Measurements from ENCODE around the gene INIP. TPM values are rescaled to one million over a fixed set of nuclear protein-coding genes. Genes with fewer than 3 reads are reported as not detected.
"Not testable (repeated sequence)": the region's sequence is repeated elsewhere in the genome, so short reads cannot be mapped to it uniquely, and the experiment has no call there.

Gene INIP
- total RNA-seq, 1 donor from 2014 or later: 21.0 TPM

DNA sequence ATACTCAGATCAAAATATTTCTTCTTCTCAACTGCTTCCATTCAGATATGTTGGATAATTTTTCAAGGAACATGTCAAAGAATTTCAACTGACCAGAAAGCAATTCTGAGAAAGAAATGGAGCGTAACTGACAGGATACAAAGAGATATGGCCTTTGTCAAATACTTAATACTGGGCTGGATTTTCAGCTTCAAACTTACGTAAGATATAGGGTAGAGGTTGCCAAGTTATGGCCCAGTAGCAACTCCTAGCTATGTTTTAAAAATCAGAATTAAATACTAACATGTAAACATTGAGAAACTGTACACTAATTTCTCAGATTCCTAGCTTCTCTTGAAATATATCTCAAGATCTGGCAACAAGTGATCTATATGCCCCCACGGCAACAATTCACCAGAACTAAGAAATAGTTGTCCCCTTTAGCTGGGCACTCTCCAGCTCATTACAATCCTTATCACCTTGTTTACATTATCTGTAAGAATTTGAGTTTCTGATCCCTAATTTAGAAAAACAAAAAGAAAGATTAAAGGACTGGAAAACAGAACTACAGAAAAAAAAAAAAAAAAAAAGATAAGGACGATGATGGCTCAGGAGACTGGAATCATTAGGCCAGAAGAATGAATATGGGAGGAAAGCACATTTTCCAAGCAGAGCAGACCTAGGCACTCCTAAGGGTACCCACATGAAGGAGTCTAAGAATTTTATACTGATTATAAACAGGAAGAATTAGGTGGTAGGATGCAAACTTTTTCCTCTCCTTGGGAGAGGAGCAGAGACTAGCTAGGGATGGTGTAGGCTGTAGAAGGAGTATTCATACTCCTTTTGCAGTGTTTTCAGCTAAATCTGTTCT lies 23.0 kb downstream of the INIP start:
- peaks cover 79% of the 10 kb centered on the region for H3K36me3 ChIP-seq
- H3K4me1 ChIP-seq: no peaks in the 10 kb centered on the region
- H3K9me3 ChIP-seq: no peaks in the 10 kb centered on the region
- TF ChIP-seq, protein P1, sequence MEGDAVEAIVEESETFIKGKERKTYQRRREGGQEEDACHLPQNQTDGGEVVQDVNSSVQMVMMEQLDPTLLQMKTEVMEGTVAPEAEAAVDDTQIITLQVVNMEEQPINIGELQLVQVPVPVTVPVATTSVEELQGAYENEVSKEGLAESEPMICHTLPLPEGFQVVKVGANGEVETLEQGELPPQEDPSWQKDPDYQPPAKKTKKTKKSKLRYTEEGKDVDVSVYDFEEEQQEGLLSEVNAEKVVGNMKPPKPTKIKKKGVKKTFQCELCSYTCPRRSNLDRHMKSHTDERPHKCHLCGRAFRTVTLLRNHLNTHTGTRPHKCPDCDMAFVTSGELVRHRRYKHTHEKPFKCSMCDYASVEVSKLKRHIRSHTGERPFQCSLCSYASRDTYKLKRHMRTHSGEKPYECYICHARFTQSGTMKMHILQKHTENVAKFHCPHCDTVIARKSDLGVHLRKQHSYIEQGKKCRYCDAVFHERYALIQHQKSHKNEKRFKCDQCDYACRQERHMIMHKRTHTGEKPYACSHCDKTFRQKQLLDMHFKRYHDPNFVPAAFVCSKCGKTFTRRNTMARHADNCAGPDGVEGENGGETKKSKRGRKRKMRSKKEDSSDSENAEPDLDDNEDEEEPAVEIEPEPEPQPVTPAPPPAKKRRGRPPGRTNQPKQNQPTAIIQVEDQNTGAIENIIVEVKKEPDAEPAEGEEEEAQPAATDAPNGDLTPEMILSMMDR (IDR thresholded peaks at IDR 0.05): no peak
- no peak overlapping the region for H3K4me3 ChIP-seq
- ATAC-seq (no peak), DNase-seq (no peak)
- no peaks in the 10 kb centered on the region for H3K27me3 ChIP-seq (ENCODE audit: low read depth)
- no peak overlapping the region for H3K27ac ChIP-seq
- intact Hi-C loops (cut with DNase I): no loop called here

GRCh38 chr9:112689161-112689740 lies 28.7 kb downstream of the INIP start:
- no peak for ATAC-seq
- H3K36me3 ChIP-seq: peaks cover 84% of the 10 kb centered on the region

GRCh38 chr9:112680731-112681402 lies 37.0 kb downstream of the INIP start:
- Histone ChIP-seq H3K27ac (no peak overlapping the region), H3K9me3 (peaks cover 9% of the 10 kb centered on the region), H3K4me1 (no peaks in the 10 kb centered on the region), H3K27me3 (ENCODE audit: low read depth) (no peaks in the 10 kb centered on the region), H3K4me3 (no peak overlapping the region), H3K36me3 (peaks cover 5% of the 10 kb centered on the region)
- ATAC-seq (no peak), DNase-seq (no peak)
- TF ChIP-seq, protein P1 (IDR thresholded peaks at IDR 0.05): no peak
- intact Hi-C loops (cut with DNase I): no loop called here

More at GRCh38 chr9:112689161-112689740, 28.7 kb downstream of the INIP start:
- Histone ChIP-seq H3K27me3 (ENCODE audit: low read depth) (no peaks in the 10 kb centered on the region), H3K27ac (no peak overlapping the region), H3K4me3 (no peak overlapping the region), H3K9me3 (no peaks in the 10 kb centered on the region), H3K4me1 (no peaks in the 10 kb centered on the region)
- DNase-seq: no peak
- TF ChIP-seq, protein P1 (IDR thresholded peaks at IDR 0.05): no peak
- intact Hi-C loops (cut with DNase I): no loop called here

DNA sequence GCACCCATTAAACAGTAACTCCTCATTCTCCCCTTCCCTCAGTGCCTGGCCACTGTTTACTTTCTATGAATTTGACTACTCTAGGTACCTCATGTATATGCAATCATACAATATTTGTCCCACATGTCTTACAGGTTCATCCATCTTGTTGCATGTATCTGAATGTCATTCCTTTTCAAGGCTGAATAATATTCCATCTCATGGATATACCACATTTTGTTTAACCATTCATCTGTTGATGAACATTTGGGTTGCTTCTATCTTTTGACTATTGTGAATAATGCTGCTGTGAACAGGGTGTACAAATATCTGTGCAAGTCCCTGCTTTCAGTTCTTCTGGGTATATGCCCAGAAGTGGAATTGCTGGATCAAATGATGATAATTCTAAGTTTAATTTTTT lies 40.9 kb downstream of the INIP start:
- no peaks in the 10 kb centered on the region for H3K36me3 ChIP-seq
- H3K27ac ChIP-seq: no peak overlapping the region
- intact Hi-C loops (cut with DNase I): no loop called here
- DNase-seq (no peak), ATAC-seq (no peak)
- no peaks in the 10 kb centered on the region for H3K27me3 ChIP-seq (ENCODE audit: low read depth)
- TF ChIP-seq, protein P1 (IDR thresholded peaks at IDR 0.05): no peak
- no peaks in the 10 kb centered on the region for H3K4me1 ChIP-seq
- H3K4me3 ChIP-seq: no peak overlapping the region
- H3K9me3 ChIP-seq: peaks cover 9% of the 10 kb centered on the region

DNA sequence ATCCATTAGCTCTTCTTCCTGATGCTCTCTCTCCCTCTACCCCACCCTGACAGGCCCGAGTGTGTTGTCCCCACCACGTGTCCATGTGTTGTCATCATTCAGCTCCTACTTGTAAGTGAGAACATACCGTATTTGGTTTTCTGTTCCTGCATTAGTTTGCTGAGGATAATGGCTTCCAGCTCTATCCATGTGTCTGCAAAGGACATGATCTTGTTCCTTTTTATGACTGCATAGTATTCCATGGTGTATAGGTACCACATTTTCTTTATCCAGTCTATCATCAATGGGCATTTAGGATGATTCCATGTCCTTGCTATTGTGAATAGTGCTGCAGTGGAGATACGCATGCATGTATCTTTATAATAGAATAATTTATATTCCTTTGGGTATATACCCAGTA lies 44.7 kb downstream of the INIP start:
- H3K36me3 ChIP-seq; ATAC-seq; H3K27me3 ChIP-seq (ENCODE audit: low read depth); H3K4me3 ChIP-seq; H3K4me1 ChIP-seq; intact Hi-C loops (cut with DNase I); H3K27ac ChIP-seq; DNase-seq; H3K9me3 ChIP-seq: not testable (repeated sequence)
